22Rv1 (cell line): ENCODE data around the gene RDM1.
"Not testable (repeated sequence)": the region's sequence is repeated elsewhere in the genome, so short reads cannot be mapped to it uniquely, and the experiment has no call there.

Experiments used
- H3K27ac ChIP-seq: fragments of 450-650 bp; 2 replicates; pipeline ENCODE4 v1.5.1; 2017
- ZFX ChIP-seq: fragments of 450-650 bp; IDR thresholded peaks from 2 replicates; pipeline ENCODE4 v1.6.1; 2017; ENCODE audit warnings: antibody characterized with exemption, borderline replicate concordance
- TF ChIP-seq, protein P1 (sequence below): fragments of 450-650 bp; IDR thresholded peaks from 2 replicates; pipeline ENCODE4 v1.5.1; 2017; ENCODE audit warnings: mild to moderate bottlenecking

RDM1 gene

DNA sequence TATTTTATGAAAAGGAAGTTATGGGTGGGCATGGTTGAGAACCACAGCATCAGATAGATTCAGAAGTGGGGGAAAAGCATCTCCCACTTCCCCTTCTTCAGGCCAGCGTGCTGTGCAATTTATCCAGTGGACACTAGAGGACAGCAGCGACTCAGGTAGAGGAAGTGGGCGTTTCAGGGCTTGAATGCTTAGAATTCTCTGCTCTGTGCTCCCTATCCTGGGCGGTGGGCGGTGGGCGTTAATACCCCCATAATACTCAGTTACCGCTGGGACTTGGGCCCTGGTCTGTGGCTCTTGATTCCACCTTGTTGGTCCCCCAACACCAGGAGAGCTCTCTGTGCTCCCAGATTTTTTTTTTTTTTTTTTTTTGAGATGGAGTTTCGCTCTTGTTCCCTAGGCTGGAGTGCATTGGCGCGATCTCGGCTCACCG lies 16.6 kb upstream of the RDM1 start:
- TF ChIP-seq, protein P1, sequence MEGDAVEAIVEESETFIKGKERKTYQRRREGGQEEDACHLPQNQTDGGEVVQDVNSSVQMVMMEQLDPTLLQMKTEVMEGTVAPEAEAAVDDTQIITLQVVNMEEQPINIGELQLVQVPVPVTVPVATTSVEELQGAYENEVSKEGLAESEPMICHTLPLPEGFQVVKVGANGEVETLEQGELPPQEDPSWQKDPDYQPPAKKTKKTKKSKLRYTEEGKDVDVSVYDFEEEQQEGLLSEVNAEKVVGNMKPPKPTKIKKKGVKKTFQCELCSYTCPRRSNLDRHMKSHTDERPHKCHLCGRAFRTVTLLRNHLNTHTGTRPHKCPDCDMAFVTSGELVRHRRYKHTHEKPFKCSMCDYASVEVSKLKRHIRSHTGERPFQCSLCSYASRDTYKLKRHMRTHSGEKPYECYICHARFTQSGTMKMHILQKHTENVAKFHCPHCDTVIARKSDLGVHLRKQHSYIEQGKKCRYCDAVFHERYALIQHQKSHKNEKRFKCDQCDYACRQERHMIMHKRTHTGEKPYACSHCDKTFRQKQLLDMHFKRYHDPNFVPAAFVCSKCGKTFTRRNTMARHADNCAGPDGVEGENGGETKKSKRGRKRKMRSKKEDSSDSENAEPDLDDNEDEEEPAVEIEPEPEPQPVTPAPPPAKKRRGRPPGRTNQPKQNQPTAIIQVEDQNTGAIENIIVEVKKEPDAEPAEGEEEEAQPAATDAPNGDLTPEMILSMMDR: peak; percentile 96
- TF ChIP-seq ZFX: no peak
- H3K27ac ChIP-seq: no peak overlapping the region

DNA sequence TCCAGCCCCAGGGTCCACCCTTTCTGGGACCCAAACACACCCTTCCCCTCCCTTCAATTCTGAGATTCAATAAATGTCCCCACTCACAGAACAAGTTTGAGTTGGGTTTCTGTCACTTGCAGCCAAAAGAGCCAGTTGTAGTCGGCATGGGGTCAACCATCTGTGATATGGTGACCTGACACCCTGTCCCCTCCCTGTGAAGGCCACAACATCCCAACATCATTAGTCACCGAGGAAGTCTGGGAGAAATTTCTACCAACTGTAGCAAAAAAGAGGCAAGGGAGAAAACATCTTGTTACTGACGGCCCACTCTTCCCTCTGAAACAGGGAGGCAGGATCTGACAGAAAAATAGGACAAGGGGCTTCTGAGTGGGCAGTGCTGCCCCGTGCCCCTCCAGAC lies 13.6 kb upstream of the RDM1 start:
- no peak overlapping the region for H3K27ac ChIP-seq
- TF ChIP-seq ZFX: no peak
- TF ChIP-seq, protein P1: no peak

DNA sequence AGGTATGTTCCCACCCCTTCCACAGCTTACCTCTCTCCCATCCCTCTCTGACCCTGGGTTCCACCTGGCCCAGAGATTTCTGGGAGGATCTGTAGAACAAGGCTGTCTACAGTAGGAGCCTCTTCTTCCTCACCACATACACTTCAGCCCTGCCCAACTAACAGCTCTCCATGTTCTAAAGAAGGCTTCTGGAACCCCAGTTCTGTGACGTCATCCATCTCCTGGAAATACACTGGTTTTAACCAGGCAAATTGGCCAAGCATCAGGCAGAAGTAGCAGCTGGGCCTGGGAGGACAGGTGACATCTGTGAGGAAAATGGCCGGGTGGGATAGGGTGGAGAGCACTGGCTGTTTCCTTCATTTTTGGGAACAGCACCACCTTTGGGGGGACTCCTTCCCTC lies 13.0 kb upstream of the RDM1 start, which contains the start of gene LYZL6:
Gene LYZL6, minus strand, starts transcription at position 177 of the 400 bp plus-strand sequence. CDS start 4,357 bp downstream, outside the sequence.
- no peak for TF ChIP-seq ZFX
- TF ChIP-seq, protein P1: no peak
- H3K27ac ChIP-seq: no peak within 1 kb of the TSS

DNA sequence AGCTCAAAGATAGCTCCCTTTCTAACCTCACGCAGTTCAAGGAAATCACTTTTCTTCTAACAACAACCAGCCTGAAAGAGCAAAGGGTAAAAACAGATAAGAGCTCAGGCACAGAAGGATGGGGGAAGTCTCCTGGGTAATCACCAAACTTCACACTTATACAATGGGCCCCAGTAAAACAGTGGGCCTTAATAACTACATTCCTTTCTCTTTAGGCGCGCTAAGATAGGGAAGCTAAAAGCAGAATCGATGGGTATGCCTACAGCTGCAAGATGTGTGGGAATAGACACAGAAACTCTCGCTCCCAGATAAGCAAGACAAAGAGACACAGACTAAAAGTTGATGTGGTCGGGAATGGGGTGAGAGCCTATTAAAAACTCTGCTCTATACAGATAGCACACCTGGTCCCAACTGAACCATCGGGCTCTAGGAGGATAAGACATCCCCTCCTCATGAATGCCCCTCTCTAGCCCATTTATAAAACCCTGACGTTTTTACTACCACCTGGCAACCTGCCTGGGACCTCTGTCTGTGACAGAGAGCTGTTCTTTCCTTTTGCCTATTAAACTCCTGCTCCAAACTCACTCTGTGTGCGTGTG lies 12.1 kb upstream of the RDM1 start:
- no peak for TF ChIP-seq ZFX
- TF ChIP-seq, protein P1: no peak

DNA sequence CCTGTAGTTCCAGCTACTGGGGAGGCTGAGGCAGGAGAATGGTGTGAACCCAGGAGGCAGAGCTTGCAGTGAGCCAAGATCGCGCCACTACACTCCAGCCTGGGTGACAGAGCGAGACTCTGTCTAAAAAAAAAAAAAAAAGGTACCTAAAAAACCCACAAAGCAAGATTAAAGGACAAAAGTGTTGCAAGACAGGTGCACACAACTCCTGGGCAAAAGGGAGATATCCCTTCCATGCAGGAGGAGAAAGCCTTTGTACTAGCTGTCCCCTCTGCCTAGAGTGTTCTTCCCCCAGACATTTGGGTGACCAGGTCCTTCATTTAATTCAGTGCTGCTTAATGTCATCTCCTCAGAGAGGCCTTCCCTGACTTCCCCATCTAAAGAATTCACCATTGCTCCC lies 7.9 kb upstream of the RDM1 start:
- H3K27ac ChIP-seq: not testable (repeated sequence)

More for the DNA sequence above, 12.1 kb upstream of the RDM1 start:
- no peak overlapping the region for H3K27ac ChIP-seq

DNA sequence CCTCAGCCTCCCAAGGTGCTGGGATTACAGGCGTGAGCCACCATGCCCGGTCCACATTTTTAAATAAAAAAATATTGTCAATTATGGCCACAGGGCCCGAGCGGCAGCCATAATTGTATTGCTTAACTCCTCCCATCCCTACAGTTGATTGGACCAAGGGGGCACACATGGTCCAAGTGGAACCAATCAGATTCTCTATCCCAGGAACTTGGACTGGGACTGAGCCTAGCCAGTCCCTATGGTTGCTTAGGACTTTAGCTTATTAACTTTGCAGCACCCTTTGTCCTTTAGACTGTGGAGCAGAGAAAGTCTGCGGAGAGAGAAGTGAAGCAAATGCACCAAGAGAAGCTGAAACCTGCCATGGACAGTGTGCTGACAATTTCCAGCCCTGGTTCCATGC lies 5.5 kb upstream of the RDM1 start:
- no peak overlapping the region for H3K27ac ChIP-seq
- TF ChIP-seq, protein P1: no peak
- no peak for TF ChIP-seq ZFX

DNA sequence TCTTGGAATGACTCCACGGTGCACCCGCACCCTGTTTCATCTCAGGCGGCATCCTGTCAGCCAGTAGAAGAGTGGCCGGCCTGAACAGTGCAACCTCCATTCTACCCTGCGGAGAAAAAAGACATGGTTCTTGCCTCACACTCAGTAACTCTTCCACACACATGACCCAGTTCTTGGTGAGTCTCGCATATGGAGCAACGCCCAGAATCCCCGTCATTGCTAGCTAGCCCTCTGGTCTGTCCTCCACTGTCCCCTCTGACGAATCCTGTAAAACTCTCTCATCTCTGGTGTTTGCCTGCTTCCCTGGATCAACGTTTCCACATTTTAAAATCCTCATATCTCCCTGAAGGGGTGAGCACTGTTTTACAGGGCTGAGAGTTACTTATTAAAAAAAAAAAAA lies 4.2 kb upstream of the RDM1 start:
- no peak for TF ChIP-seq ZFX
- TF ChIP-seq, protein P1: no peak
- no peak overlapping the region for H3K27ac ChIP-seq

DNA sequence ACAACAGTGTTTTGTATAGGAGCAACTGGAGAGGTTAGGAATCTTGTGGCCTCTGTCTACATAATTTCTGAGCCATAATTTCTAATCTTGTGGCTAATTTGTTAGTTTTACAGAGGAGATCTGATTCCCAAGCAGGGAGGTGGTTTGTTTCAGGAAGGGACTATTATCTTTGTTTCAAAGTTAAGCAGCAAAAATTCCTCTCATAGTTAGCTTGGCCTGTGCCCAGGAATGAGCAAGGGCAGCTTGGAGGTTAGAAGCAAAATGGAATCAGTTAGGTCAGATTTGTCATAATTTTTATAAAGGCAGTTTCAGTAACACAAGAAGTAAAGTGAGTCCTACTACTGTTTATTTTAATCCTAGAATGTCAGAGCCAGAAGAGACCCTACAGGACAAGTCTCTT lies 2.0 kb upstream of the RDM1 start:
- H3K27ac ChIP-seq: no peak overlapping the region
- TF ChIP-seq, protein P1: no peak
- no peak for TF ChIP-seq ZFX
